Fibroblast of the aortic adventitia (primary cell): Measurements from ENCODE around the gene DYNLT1. TPM values are rescaled to one million over a fixed set of nuclear protein-coding genes. Genes with fewer than 3 reads are reported as not detected.

Source experiments
- DNase-seq: peaks from one replicate; pipeline ENCODE4 v3.0.0-alpha.2; 2010; ENCODE audit warnings: low read depth
- H3K4me3 ChIP-seq: 2 replicates; pipeline ENCODE4 v1.5.1; 2011; ENCODE audit warnings: low read depth, mild to moderate bottlenecking, control low read depth, low read length, moderate library complexity
- CTCF ChIP-seq: IDR thresholded peaks from 2 replicates; pipeline ENCODE4 v1.5.1; 2011; ENCODE audit warnings: mild to moderate bottlenecking, low read length, control low read depth, inconsistent platforms; ENCODE audit not compliant: insufficient read depth
- total RNA-seq: library from RNA; depleted of rRNA; stranded (reverse); fragments of >200 nt; gene quantifications from 2 replicates; pipeline ENCODE4 v1.2.3, GENCODE V29; 2012; ENCODE audit warnings: low replicate concordance

DYNLT1 gene
- total RNA-seq, 1 donor = 138 TPM

- TF ChIP-seq CTCF = no peak
- no peak for DNase-seq
- H3K4me3 ChIP-seq = no peak overlapping the region
These were observed 24.8 kb upstream of the DYNLT1 start for GRCh38 chr6:158669145-158670035.

GRCh38 chr6:158668707-158669103, 24.2 kb upstream of the DYNLT1 start:
- no peak overlapping the region for H3K4me3 ChIP-seq
- TF ChIP-seq CTCF = no peak
- DNase-seq = no peak

- H3K4me3 ChIP-seq = no peak overlapping the region
- TF ChIP-seq CTCF = no peak
- DNase-seq = no peak
These were observed 22.9 kb upstream of the DYNLT1 start for GRCh38 chr6:158667360-158667981.

GRCh38 chr6:158666628-158667359, 22.3 kb upstream of the DYNLT1 start:
- no peak for TF ChIP-seq CTCF
- DNase-seq = peak; percentile 22
- H3K4me3 ChIP-seq = no peak overlapping the region

- no peak for TF ChIP-seq CTCF
- no peak for DNase-seq
- H3K4me3 ChIP-seq = no peak overlapping the region
These were observed 20.8 kb upstream of the DYNLT1 start for GRCh38 chr6:158665332-158665731.

- no peak for DNase-seq
- no peak overlapping the region for H3K4me3 ChIP-seq
- TF ChIP-seq CTCF = no peak
These were observed 19.2 kb upstream of the DYNLT1 start for GRCh38 chr6:158663625-158664165.
